Heart left ventricle (tissue), 13 donors: ENCODE results near the gene ZCWPW1.

ENCODE experiments used
- POLR2A ChIP-seq, 2 donors: fragments of 450-650 bp; IDR thresholded peaks; one replicate each; pipeline ENCODE4 v1.6.1; 2017; ENCODE audit warnings: antibody characterized with exemption in 2 of 2, mild to moderate bottlenecking in 2 of 2, moderate library complexity in 2 of 2
- TF ChIP-seq, protein P1 (sequence below), 12 donors: fragments of 200-600 bp; sonication (generic) in 4 of 12; IDR thresholded peaks; one replicate each; pipeline versions ENCODE4 v1.5.0 to v1.8.0; 2018 to 2022; ENCODE audit warnings: antibody characterized with exemption in 12 of 12, mild to moderate bottlenecking in 5 of 12
- donor health status: ischemic (EF 13 %, LVEDD 7.1; RV severe dilation, severe dysfunction).
- donor health status: DM: no; HTN: yes; CAD: no.
- donor health status: DM: no; HTN: no; CAD: no.
- donor health status: ischemic (EF 25% LVEDD 6.9; RV normal size, moderate dysfunction).
- donor health status: ischemic (EF 25% LVEDD 5.7; RV mildly dilated, moderate dysfunction).
- donor health status: ischemic (EF 35%, LVEDD 5.7; RV mildly dilated, moderate dysfunction).
- donor health status: nonischemic (EF 11% LVEDD 7.7; RV severe dilation, severe dysfunction).
- donor health status: DM: yes; HTN: yes; CAD: no.
- donor health status: PGD.
- donor health status: ischemic (EF 29% LVEDD 5.4; RV normal size, mild dysfunction).
- donor health status: nonischemic (EF 23%, LVEDD 6.1; RV moderate dilation, normal function).

DNA sequence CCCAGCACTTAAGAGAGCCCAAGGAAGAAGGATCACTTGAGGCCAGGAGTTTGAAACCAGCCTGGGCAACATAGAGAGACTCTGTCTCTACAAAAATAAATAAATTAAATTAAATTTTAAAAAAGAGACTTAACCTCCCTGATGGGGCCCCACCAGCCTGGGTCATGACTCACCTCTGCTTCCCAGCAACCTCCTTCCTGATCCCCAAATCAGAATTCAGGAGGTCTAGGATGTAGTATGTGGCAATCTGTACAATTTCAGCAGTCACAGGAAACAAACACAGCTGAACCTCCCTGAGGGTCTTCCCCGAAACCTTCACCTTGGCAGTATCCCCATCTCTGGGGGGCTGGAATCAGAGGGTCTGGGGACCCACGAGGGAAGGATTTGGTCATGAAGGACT, 17.5 kb upstream of the ZCWPW1 start:
- TF ChIP-seq POLR2A (IDR thresholded peaks at IDR 0.05) = no peak
- TF ChIP-seq, protein P1, sequence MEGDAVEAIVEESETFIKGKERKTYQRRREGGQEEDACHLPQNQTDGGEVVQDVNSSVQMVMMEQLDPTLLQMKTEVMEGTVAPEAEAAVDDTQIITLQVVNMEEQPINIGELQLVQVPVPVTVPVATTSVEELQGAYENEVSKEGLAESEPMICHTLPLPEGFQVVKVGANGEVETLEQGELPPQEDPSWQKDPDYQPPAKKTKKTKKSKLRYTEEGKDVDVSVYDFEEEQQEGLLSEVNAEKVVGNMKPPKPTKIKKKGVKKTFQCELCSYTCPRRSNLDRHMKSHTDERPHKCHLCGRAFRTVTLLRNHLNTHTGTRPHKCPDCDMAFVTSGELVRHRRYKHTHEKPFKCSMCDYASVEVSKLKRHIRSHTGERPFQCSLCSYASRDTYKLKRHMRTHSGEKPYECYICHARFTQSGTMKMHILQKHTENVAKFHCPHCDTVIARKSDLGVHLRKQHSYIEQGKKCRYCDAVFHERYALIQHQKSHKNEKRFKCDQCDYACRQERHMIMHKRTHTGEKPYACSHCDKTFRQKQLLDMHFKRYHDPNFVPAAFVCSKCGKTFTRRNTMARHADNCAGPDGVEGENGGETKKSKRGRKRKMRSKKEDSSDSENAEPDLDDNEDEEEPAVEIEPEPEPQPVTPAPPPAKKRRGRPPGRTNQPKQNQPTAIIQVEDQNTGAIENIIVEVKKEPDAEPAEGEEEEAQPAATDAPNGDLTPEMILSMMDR (IDR thresholded peaks at IDR 0.05) = no peak
